Mucosa of gallbladder (tissue), 1 donor: ENCODE data around the gene THADA. TPM values are rescaled to one million over a fixed set of nuclear protein-coding genes. Genes with fewer than 3 reads are reported as not detected.
"Not testable (repeated sequence)": the region's sequence is repeated elsewhere in the genome, so short reads cannot be mapped to it uniquely, and the experiment has no call there.

Experiments
- DNase-seq: peaks from one replicate; pipeline ENCODE4 v3.0.0-alpha.2; 2020; ENCODE audit warnings: low spot score
- total RNA-seq: library from RNA; stranded (reverse); gene quantifications from one replicate; pipeline ENCODE4 v1.2.1, GENCODE V29; 2021
- donor health status: DM: no; HTN: no; CAD: no.

Gene THADA
- total RNA-seq, 1 donor from 2014 or later, result 35.9 TPM

- DNase-seq, result no peak
These were observed 132.8 kb downstream of the THADA start for GRCh38 chr2:43462866-43463641.

DNA sequence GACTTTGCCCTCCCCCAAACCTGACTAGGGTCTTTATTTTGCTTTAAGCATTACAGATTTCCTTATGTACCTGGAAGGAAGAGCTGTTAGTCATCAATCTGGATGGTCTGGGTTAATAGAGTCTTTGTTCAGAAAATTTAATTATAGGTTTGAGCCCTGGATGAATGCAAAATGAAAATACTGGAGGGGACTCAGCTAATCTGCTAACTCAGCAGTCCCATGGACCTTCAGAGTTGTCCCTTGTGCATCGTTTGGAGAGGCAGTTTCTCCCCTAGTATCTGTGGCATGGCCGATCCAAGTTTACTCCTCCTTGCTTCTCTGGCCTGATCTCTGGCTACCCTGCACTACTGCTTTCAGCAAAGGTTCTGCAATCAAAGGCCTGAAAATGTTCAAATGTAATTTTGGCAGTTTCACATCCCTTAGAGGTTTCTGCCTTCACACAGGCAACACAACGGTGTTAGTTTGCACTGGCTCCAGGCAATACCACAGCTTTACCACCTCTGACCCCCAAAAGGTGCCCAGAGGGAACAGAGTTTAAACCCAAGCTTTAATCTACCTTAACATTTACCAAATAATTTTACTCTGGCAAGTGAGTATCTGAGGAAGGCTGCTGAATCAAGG is 134.3 kb downstream of the THADA start:
- no peak for DNase-seq

GRCh38 chr2:43460611-43461365 is 135.1 kb downstream of the THADA start:
- DNase-seq, result no peak

- no peak for DNase-seq
These were observed 135.7 kb downstream of the THADA start for GRCh38 chr2:43460174-43460546.

DNA sequence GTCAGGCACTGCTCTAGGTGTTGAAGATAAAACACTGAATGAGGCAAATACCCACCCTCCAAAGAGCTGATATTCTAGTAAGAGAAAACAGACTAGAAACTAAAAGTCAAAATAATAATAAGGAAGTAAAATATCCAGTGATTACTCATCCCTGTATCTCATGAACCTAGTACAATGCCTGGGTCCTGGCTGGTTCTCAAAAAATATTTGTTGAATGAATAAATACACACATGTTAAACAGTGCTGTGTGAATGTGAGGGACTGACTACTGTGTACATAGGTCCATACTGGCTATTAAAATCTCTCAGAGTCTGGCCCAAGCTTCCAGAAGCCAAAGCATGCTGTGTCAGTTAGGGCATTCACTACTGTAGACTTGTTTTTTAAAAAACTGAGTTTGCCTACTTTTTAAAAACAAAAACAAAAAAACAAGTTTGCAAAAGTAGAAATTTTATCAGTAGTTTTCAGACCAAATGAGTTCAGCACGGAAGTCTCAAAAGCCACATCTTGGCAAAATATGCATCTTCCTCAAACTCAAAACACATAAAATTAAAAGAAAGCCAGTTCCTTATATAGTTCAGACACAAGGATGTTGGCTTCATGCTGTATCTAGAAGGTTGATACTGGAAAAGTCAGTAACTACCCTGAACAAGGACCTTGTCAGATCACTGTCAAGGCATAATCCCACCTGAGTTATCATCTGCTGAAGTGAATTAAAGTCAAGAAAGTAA is 136.2 kb downstream of the THADA start:
- no peak for DNase-seq

DNA sequence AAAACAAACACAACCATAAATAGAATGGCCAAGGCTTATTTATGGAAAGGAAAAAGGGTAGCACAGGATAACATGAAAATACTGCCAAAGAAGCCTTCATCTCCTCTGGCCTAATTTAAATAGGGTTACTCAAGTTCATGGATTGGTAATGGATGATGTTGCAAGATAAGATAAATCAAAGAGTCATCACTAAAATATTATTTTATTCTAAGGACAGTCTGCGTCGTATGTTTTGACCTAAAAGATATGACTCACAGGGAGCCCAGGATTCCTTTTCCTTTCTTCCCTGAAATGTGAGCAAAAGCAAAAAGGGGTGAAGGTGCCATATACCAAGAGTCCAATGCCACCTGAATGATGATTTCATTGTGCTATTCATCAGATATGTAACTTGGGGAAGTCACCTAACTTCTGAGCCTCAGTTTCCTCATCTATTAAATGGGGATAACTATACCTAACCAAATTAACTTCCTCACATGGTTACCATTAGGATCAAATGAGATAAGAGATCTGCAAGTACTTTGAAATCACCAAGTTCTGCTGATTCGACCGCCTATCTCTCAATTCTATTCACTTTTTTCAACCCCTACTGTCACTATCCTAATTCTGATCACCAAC is 137.7 kb downstream of the THADA start:
- no peak for DNase-seq

- DNase-seq, result peak; percentile 33
These were observed 139.9 kb downstream of the THADA start for GRCh38 chr2:43455731-43456642.

- no peak for DNase-seq
These were observed 140.5 kb downstream of the THADA start for GRCh38 chr2:43455296-43455695.

DNA sequence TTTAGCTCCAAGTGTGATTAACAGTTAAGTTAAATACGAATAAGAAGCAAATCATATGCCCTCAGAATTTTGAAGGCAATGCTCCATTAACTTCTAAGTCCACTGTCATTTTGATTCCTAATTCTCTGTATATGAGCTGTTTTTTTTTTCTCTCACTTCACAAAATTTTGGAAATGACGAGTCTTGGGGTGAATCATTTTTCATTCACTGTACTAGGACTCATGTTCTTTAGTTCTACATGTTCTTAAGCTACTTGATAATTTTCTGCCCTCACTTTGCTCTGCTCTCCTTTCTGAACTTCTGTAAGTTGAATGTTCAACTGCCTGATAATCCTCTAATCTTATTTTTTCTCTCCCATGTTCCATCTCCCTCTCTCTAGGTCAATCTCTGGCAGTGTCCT is 141.0 kb downstream of the THADA start:
- no peak for DNase-seq

DNA sequence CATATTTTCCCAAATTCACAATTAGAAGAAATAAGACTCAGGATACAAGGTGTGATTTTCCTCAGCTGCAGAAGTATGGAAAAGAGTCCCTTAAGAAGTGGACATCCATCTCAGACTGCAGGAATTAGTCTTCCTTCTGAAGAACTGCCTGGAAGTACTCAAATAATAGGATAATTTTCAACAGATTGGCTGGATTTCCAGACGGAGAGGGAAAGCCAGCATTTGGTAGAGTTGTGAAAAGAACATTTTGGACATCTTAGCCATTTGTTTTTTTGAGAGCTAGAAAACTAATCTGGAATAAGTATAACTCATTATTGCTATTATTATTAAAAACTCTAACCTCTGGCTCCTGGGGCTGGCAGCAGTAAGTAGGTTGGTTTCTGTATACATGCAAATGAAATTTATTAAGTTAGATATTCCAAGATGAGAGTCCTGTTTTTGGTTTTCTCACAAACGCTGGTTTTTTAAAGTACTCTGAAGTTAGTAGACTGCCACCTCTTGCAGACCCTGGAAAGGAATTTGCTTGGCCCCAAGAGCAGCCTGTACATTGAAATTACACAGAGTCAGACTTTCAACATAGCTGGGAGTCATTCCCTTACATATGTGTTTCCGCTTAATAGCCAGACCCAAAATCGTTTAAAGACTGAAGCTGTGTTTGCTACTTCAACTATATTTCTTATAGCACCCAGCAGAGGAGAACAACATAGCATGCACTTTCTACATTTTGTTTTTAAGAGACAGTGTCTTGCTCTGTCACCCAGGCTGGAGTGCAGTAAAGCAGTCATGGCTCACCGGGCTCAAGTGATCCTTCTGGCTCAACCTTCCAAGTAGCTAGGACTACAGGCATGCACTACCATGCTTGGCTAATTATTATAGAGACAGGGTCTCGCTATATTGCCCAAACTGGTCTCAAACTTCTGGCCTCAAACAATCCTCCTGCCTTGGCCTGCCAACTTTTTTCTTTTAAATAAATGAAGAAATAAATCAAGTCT is 142.4 kb downstream of the THADA start:
- no peak for DNase-seq

- DNase-seq, result no peak
These were observed 143.5 kb downstream of the THADA start for GRCh38 chr2:43452318-43452731.

DNA sequence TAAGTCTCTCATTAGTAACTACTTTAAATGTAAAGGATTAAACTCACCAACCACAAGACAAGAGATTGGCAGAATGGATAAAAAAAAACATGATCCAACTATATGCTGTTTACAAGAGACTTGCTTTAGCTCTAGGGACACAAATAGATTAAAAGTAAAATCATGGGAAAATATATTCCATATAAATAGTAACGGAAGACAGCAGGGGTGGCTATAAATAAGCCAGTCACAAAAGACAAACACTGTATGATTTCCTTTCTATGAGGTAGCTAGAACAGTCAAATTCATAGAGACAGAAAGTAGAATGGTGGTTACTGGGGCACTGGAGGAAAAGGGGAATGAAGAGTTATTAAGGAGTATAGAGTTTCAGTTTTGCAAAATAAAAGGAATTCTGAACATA is 145.2 kb downstream of the THADA start:
- DNase-seq, result no peak

GRCh38 chr2:43448822-43449110 is 147.1 kb downstream of the THADA start:
- no peak for DNase-seq

GRCh38 chr2:43448011-43448821 is 147.6 kb downstream of the THADA start:
- DNase-seq, result no peak

DNA sequence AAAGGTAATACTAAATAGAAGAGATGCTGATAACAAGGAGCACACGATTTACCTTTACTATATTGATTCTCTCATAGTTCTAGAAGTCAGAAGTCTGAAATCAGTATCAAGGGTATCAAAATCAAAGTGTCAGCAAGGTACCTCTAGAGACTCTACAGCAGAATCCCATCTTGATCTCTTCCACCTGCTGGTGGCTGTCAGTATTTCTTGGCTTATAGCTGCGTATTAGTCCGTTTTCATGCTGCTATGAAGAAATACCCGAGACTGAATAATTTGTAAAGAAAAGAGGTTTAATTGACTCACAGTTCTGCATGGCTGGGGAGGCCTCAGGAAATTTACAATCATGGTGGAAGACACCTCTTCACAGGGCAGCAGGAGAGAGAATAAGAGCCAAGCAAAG is 149.1 kb downstream of the THADA start:
- DNase-seq, result not testable (repeated sequence)

DNA sequence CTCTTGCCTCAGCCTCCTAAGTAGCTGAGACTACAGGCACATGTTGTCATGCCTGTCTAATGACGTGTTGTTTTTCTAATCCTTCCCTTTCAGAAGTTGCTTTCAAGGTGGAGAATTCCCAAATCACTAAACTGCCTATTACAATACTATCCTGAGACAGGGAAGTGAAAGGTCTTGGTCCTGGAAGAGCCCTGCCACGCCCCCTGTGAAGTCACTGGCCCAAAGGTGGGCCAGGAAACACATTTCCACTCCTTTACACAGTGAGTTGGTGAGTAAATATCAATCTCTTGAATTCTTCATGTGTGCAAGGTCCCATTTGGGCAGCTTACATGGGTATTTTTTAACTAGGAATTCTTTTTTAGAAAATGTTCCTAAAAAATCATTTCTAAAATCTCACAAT is 150.1 kb downstream of the THADA start:
- DNase-seq, result no peak

GRCh38 chr2:43444989-43445645 is 150.7 kb downstream of the THADA start:
- no peak for DNase-seq

- no peak for DNase-seq
These were observed 152.6 kb downstream of the THADA start for GRCh38 chr2:43443282-43443681.
